ENCODE measurements around the gene RAD18. TPM values are rescaled to one million over a fixed set of nuclear protein-coding genes. Genes with fewer than 3 reads are reported as not detected.

Gene RAD18
- total and polyA plus RNA-seq, 9 of the 15 experiments (the other 6 are each of a cell fraction or from before 2014, with no cell fraction given): 19.2 to 49.4 (median 34.4) TPM

GRCh38 chr3:8888301-8888915 lies 74.9 kb downstream of the RAD18 start:
- ATAC-seq (no peak), DNase-seq (ENCODE audit: extremely low read depth in 1 of 4, low spot score in 3 of 4) (no peak), FAIRE-seq (no peak)
- Histone ChIP-seq H3K9me1 (ENCODE audit: control insufficient read depth, insufficient read depth, low read length) (no peaks in the 10 kb centered on the region), H2AFZ (ENCODE audit: low read depth, low read length) (no peak overlapping the region), H3K4me3 (no peak overlapping the region), H4K20me1 (replicated peaks; ENCODE audit: control insufficient read depth, insufficient read depth, low read length) (no peaks in the 10 kb centered on the region), H3K27ac (ENCODE audit: extremely low read depth, low read depth, low read length) (no peak overlapping the region), H3K4me1 (replicated peaks in 1 of 2; ENCODE audit: control insufficient read depth in 2 of 2, insufficient read depth in 2 of 2, low read length in 2 of 2) (peaks cover 0 to 5% of the 10 kb centered on the region in 2 experiments; a peak in 1 of 5 replicates), H3K79me2 (ENCODE audit: control insufficient read depth, insufficient read depth, low read length) (no peaks in the 10 kb centered on the region), H3K27me3 (ENCODE audit: control insufficient read depth in 2 of 2, insufficient read depth in 2 of 2, low read length in 2 of 2) (no peaks in the 10 kb centered on the region), H3K4me2 (ENCODE audit: insufficient read depth, low read length) (no peak overlapping the region), H3K9ac (ENCODE audit: insufficient read depth in 1 of 2, low read depth in 2 of 2, low read length in 2 of 2) (no peak overlapping the region), H3K36me3 (ENCODE audit: control insufficient read depth, insufficient read depth, low read length) (peaks cover 87% of the 10 kb centered on the region), H3K9me3 (replicated peaks; ENCODE audit: control insufficient read depth, insufficient read depth, low read depth, low read length) (no peaks in the 10 kb centered on the region)
- 97% methylated on average over 6 of the region's 6 CpGs for WGBS (ENCODE audit: insufficient coverage, low coverage, missing lambda C conversion rate)
- CTCF ChIA-PET (ENCODE audit: low intra/inter-chr PET ratio): no interaction called here
- BruUV-seq (replicated peaks): no TSS peak
- POLR2A ChIA-PET: interaction anchor here (0.5 to 0.6 kb wide), 2 partner anchors 129 to 362 kb away, joined by 3 read pairs; no protein-coding TSS in a partner anchor
- in situ Hi-C loops (cut with MboI) (no loop called here), intact Hi-C loops (cut with micrococcal nuclease) (no loop called here)
- TF ChIP-seq, protein P1, sequence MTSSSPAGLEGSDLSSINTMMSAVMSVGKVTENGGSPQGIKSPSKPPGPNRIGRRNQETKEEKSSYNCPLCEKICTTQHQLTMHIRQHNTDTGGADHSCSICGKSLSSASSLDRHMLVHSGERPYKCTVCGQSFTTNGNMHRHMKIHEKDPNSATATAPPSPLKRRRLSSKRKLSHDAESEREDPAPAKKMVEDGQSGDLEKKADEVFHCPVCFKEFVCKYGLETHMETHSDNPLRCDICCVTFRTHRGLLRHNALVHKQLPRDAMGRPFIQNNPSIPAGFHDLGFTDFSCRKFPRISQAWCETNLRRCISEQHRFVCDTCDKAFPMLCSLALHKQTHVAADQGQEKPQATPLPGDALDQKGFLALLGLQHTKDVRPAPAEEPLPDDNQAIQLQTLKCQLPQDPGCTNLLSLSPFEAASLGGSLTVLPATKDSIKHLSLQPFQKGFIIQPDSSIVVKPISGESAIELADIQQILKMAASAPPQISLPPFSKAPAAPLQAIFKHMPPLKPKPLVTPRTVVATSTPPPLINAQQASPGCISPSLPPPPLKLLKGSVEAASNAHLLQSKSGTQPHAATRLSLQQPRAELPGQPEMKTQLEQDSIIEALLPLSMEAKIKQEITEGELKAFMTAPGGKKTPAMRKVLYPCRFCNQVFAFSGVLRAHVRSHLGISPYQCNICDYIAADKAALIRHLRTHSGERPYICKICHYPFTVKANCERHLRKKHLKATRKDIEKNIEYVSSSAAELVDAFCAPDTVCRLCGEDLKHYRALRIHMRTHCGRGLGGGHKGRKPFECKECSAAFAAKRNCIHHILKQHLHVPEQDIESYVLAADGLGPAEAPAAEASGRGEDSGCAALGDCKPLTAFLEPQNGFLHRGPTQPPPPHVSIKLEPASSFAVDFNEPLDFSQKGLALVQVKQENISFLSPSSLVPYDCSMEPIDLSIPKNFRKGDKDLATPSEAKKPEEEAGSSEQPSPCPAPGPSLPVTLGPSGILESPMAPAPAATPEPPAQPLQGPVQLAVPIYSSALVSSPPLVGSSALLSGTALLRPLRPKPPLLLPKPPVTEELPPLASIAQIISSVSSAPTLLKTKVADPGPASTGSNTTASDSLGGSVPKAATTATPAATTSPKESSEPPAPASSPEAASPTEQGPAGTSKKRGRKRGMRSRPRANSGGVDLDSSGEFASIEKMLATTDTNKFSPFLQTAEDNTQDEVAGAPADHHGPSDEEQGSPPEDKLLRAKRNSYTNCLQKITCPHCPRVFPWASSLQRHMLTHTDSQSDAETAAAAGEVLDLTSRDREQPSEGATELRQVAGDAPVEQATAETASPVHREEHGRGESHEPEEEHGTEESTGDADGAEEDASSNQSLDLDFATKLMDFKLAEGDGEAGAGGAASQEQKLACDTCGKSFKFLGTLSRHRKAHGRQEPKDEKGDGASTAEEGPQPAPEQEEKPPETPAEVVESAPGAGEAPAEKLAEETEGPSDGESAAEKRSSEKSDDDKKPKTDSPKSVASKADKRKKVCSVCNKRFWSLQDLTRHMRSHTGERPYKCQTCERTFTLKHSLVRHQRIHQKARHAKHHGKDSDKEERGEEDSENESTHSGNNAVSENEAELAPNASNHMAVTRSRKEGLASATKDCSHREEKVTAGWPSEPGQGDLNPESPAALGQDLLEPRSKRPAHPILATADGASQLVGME (CRISPR knock-in tag; IDR thresholded peaks at IDR 0.05): no peak
- no peak for TF ChIP-seq TEAD2 (tag; IDR thresholded peaks at IDR 0.05)
- no peak for TF ChIP-seq ETV6 (IDR thresholded peaks at IDR 0.05; ENCODE audit: borderline replicate concordance in 1 of 2, low read depth in 2 of 2, low read length in 1 of 2)
- TF ChIP-seq ETV6 (CRISPR knock-in tag; IDR thresholded peaks at IDR 0.05; ENCODE audit: borderline replicate concordance): no peak
- TF ChIP-seq NCOR1 (IDR thresholded peaks at IDR 0.05): no peak
- TF ChIP-seq ZNF354B (CRISPR knock-in tag; IDR thresholded peaks at IDR 0.05): no peak
- no peak for TF ChIP-seq ZNF511 (CRISPR knock-in tag; IDR thresholded peaks at IDR 0.05)
- no peak for TF ChIP-seq EGR1 (conservative IDR thresholded peaks at IDR 0.05)
